Neutrophil (primary cell): ENCODE data around the gene HCRT.

ENCODE experiments used
- H3K27ac ChIP-seq: fragments of 200-600 bp; sonication (generic); 2 replicates; pipeline ENCODE4 v1.5.1; 2016; ENCODE audit warnings: mild to moderate bottlenecking, moderate library complexity
- H3K27me3 ChIP-seq: fragments of 200-600 bp; sonication (generic); 2 replicates; pipeline ENCODE4 v1.6.0; 2016; ENCODE audit warnings: mild to moderate bottlenecking
- H3K36me3 ChIP-seq: fragments of 200-600 bp; sonication (generic); 2 replicates; pipeline ENCODE4 v1.5.1; 2017
- H3K4me1 ChIP-seq, 2 experiments: fragments of 200-600 bp in 1 of 2; sonication (generic) in 1 of 2; 1 replicate in 1 of 2; 2 replicates in 1 of 2; pipeline versions ENCODE4 v1.5.1 to v1.6.1; 2013 to 2016; ENCODE audit warnings: low read depth in 1 of 2, low read length in 1 of 2, mild to moderate bottlenecking in 1 of 2, moderate library complexity in 1 of 2; ENCODE audit not compliant: control insufficient read depth in 1 of 2, insufficient read depth in 1 of 2
- H3K4me3 ChIP-seq, 2 experiments: fragments of 200-600 bp in 1 of 2; sonication (generic) in 1 of 2; 1 replicate in 1 of 2; 2 replicates in 1 of 2; pipeline ENCODE4 v1.5.1; 2013 to 2016; ENCODE audit warnings: low read depth in 1 of 2, low read length in 1 of 2, mild to moderate bottlenecking in 1 of 2, moderate library complexity in 1 of 2
- H3K9me3 ChIP-seq: fragments of 200-600 bp; sonication (generic); 2 replicates; pipeline ENCODE4 v1.5.1; 2016
- CTCF ChIP-seq: fragments of 200-600 bp; sonication (generic); IDR thresholded peaks from 2 replicates; pipeline ENCODE4 v1.5.1; 2016; ENCODE audit warnings: antibody characterized with exemption

Gene HCRT

GRCh38 chr17:42200706-42201457, 15.6 kb upstream of the HCRT start:
- H3K9me3 ChIP-seq = no peaks in the 10 kb centered on the region
- peaks cover 66% of the 10 kb centered on the region for H3K36me3 ChIP-seq
- H3K27ac ChIP-seq = peak overlapping the region; percentile 23
- no peak for TF ChIP-seq CTCF
- H3K4me3 ChIP-seq = no peak overlapping the region
- peaks cover 6 to 7% of the 10 kb centered on the region in 2 experiments for H3K4me1 ChIP-seq
- H3K27me3 ChIP-seq = no peaks in the 10 kb centered on the region

GRCh38 chr17:42199416-42200011, 14.3 kb upstream of the HCRT start:
- Histone ChIP-seq H3K4me3 (no peak overlapping the region), H3K4me1 (peaks cover 10 to 11% of the 10 kb centered on the region in 2 experiments), H3K27ac (peak overlapping the region; percentile 86), H3K9me3 (no peaks in the 10 kb centered on the region), H3K27me3 (no peaks in the 10 kb centered on the region), H3K36me3 (peaks cover 53% of the 10 kb centered on the region)
- no peak for TF ChIP-seq CTCF

GRCh38 chr17:42198897-42199296, 13.6 kb upstream of the HCRT start:
- H3K27me3 ChIP-seq = no peaks in the 10 kb centered on the region
- no peak for TF ChIP-seq CTCF
- H3K4me3 ChIP-seq = no peak overlapping the region
- no peaks in the 10 kb centered on the region for H3K9me3 ChIP-seq
- H3K27ac ChIP-seq = peak overlapping the region; percentile 86
- peaks cover 47% of the 10 kb centered on the region for H3K36me3 ChIP-seq
- H3K4me1 ChIP-seq = peaks cover 16 to 17% of the 10 kb centered on the region in 2 experiments

- H3K27ac ChIP-seq = peak overlapping the region; percentile 86
These were observed 12.4 kb upstream of the HCRT start for GRCh38 chr17:42197564-42198156.

More at GRCh38 chr17:42197564-42198156, 12.4 kb upstream of the HCRT start:
- H3K9me3 ChIP-seq = no peaks in the 10 kb centered on the region
- H3K27me3 ChIP-seq = no peaks in the 10 kb centered on the region
- no peak overlapping the region for H3K4me3 ChIP-seq
- peaks cover 34% of the 10 kb centered on the region for H3K36me3 ChIP-seq
- TF ChIP-seq CTCF = no peak
- peaks cover 29% of the 10 kb centered on the region in 2 experiments for H3K4me1 ChIP-seq
